ENCODE results near the gene GON4L.
"Not testable (repeated sequence)": the region's sequence is repeated elsewhere in the genome, so short reads cannot be mapped to it uniquely, and the experiment has no call there.

GON4L gene

DNA sequence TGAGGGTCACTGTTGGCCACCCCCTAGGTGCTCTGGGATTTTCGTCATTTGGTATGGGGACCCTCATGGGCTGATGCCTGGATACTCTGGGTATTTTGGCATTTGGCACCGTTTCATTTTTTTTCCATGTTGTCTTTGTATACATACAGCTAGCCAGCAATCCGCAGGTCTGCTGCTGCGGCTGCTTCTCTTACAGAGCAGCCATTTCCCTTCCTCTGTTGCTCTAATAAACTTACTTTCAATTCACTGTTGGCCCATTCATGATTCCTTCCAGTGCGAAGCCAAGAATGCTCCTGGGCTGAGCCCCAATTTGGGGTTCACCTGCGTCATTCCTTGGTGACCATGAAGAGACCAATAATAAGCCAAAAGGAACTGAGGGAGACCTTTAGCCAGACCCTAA lies 21.5 kb downstream of the GON4L start:
- Histone ChIP-seq H3K4me3 (no peak overlapping the region), H3K27ac (no peak overlapping the region)

DNA sequence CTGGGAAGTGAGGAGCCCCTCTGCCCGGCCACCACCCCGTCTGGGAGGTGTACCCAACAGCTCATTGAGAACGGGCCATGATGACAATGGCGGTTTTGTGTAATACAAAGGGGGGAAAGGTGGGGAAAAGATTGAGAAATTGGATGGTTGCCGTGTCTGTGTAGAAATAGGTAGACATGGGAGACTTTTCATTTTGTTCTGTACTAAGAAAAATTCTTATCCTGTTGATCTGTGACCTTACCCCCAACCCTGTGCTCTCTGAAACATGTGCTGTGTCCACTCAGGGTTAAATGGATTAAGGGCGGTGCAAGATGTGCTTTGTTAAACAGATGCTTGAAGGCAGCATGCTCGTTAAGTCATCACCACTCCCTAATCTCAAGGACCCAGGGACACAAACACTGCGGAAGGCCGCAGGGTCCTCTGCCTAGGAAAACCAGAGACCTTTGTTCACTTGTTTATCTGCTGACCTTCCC lies 22.1 kb downstream of the GON4L start:
- H3K27ac ChIP-seq, H3K4me3 ChIP-seq: not testable (repeated sequence)

DNA sequence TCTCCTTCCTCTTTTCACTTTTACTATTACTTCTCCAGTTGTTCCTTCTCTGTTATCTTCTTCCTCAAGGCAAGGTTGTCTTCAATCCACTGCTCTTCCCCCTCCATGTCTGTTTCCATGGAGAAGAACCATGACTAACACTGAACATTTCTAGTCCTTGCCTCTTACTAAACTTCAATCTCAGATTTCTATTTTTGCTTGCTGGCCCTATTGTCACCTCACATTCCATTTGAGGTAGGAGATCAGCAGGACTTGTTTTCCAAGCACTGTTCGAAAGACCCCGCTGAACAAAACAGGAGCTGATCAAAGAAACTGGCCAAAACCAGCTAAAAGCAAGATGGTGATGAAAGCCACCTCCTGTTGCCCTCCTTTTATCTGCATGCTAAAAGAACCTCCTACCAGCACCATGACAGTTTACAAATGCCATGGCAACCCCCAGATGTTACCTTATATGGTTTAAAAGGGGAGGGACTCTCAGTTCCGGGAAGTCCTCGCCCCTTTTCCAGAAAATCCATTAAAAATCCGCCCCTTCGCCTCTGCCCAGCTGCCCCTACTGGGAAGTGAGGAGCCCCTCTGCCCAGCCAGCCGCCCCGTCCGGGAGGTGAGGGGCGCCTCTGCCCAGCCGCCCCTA lies 22.6 kb downstream of the GON4L start:
- Histone ChIP-seq H3K4me3 (no peak overlapping the region), H3K27ac (no peak overlapping the region)

DNA sequence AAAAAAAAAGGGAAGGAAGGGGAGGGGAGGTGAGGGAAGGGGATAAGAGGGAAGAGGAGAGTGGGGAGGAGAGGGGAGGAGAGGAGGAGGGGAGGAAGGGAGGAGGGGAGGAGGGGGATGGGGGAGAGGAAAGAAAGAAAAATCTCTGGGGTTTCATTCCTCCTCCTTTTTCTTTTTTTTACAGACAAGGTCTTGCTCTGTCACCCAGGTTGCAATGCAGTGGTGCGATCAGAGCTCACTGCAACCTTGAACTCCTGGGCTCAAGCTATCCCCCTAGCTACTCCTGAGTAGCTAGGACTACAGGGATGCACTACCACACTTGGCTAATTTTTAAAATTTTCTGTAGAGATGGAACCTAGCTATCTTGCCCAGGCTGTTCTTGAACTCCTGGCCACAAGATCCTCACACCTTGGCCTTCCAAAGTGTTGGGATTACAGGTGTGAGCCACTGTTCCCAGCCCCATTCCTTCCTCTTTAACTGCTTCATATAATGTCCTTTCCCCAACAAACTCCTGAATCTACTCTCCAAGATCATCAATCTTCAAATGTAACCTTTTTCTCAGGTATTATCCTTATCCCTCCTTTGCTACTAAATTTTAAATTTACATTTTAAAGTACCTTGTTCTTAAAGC lies 23.2 kb downstream of the GON4L start:
- H3K4me3 ChIP-seq, result no peak overlapping the region
- no peak overlapping the region for H3K27ac ChIP-seq

DNA sequence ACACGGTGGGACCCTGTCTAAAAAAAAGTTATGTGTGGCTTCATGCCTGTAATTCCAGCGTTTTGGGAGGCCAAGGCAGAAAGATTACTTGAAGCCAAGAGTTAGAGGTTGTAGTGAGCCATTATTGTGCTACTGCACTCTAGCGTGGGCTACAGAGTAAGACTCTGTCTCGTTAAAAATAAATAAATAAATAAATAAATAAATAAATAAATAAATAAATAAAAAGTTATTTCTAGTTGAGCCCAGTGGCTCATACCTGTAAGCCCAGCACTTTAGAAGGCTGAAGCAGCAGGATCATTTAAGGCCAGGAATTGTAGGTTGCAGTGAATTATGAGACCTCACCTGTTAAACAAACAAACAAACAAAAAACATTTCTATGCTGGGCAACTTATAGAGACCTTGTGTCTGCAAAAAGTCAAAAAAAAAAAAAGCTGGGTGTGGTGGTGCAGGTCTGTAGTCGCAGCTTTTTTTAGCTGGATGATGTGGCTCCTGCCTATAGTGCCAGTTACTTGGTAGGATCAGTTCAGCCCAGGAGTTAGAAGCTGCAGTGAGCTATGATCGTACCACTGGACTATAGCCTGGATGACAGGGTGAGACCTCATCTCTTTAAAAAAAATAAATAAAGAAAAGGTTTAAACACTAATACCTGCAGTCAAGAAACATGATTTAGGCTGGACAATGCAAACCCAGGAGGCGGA lies 25.6 kb downstream of the GON4L start:
- no peak overlapping the region for H3K4me3 ChIP-seq
- no peak overlapping the region for H3K27ac ChIP-seq

DNA sequence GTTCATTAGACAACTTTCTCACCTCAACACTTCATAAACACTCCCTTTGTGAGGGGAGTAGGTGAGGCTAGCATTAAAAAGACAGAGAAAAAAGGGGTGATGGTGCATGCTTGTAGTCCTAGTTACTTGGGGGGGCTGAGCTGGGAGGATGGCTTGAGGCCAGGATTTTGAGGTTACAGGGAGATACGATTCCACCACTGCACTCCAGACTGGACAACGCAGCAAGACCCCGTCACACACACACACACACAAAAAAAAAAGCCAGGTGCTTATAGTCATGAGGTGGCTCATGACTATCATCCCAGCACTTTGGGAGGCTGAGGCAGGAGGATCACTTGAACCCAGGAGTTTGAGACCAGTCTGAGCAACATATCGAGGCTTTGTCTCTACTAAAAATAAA lies 29.6 kb downstream of the GON4L start:
- H3K4me3 ChIP-seq, result no peak overlapping the region
- no peak overlapping the region for H3K27ac ChIP-seq

DNA sequence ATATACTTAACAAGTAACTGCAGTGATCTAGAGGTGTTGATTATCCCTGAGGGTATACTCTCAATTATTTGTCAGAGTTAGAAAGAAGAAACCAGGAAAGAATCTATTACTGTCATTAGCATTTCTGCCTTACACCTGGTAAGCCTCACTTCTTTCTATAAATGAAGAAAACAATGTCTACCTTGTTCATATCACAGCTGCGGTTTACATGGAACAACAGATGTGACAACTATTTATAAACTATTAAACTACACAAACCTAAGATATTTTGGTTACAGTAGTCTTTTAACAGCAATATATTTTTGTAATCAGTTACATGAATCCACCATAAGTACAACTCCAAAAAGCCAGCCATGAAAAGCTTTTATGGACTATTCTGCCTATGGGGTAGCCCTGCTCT lies 40.7 kb downstream of the GON4L start:
- H3K27ac ChIP-seq, result no peak overlapping the region
- no peak overlapping the region for H3K4me3 ChIP-seq

DNA sequence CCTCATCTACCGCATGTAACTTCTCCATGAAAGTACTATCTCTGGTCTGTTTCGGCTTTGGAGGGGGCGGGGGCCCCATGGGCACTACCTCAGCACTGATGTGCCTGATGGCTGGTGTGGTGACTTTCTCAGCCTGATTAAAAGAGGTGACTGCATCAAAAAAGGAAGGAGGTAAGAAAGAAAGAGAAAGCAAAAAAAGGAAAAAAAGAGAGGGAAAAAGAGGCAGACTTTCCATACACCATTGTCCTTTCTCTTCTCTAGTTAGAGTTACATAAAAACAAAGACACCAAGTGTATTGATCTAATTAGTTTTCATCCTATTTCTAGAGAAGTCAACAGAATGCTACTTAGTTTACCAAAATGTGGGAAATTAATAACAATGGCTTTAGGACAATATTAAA lies 43.3 kb downstream of the GON4L start:
- Histone ChIP-seq H3K27ac (no peak overlapping the region), H3K4me3 (no peak overlapping the region)

DNA sequence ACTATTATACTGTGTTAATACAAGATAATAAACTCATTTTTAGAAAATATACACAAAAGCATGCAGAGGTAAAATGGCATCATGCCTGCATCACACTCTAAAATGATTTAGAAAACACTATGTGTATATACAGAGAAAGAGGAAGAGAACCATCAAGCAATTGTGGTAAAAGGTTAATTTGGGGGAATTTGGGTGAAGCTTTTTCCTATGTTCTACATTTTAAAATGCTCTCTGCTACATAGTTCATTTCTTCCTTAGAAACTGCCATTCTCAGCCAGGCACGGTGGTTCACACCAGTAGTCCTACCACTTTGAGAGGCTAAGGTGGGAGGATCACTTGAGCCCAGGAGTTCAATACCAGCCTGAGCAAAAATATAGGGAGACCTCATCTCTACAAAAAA lies 44.1 kb downstream of the GON4L start:
- Histone ChIP-seq H3K27ac (no peak overlapping the region), H3K4me3 (no peak overlapping the region)

DNA sequence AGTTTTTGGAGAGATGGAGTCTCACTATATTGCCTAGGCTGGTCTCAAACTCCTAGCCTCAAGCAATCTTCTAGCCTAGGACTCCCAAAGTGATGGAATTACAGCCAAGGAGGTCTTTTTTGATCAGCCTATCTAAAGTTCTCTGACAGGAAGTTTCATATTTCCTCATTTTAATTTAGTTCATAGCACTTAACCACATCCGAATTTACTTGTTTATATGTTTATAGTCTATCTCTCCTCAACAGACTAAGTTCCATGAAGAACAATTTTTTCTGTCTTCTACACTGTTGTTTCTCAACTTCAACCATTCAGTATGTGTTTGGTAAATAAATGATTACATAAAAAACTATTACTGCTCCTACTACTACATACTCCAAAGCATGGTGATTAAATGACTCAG lies 47.9 kb downstream of the GON4L start:
- no peak overlapping the region for H3K4me3 ChIP-seq
- H3K27ac ChIP-seq, result no peak overlapping the region

DNA sequence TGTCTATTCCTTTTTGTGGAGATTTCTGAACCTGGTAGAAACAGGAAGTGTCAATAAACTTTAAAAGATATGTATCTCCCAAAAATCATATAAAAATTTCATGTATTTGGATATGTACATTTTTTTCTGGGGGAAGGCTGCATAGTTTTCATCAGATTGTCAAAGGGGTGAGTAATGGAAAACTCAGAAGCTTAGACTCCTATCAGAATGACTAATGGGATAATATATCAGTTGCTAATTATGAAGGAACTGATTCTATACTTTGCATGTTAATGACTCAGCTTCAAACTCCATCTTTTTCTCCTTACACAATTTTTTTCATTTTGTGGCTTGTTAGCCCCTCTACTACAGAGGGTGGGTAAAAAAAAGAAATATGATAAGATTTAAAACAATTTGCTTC lies 55.9 kb downstream of the GON4L start:
- H3K4me3 ChIP-seq, result no peak overlapping the region

DNA sequence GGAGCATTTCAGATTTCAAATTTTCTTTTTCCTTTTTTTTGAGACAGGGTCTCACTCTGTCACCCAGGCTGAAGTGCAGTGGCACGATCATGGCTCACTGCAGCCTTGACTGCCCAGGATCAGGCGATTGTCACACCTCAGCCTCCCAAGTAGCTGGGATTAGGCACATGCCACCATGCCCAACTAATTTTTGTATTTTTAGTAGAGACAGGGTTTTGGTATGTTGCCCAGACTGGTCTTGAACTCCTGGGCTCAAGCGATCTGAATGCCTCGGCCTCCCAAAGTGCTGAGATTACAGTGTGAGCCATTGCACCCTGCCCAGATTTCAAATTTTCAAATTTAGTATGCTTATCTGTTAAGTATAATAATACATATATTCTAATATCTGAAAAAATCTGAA lies 61.4 kb downstream of the GON4L start:
- not testable (repeated sequence) for H3K4me3 ChIP-seq, H3K27ac ChIP-seq

More for the DNA sequence above, 55.9 kb downstream of the GON4L start:
- H3K27ac ChIP-seq, result no peak overlapping the region

DNA sequence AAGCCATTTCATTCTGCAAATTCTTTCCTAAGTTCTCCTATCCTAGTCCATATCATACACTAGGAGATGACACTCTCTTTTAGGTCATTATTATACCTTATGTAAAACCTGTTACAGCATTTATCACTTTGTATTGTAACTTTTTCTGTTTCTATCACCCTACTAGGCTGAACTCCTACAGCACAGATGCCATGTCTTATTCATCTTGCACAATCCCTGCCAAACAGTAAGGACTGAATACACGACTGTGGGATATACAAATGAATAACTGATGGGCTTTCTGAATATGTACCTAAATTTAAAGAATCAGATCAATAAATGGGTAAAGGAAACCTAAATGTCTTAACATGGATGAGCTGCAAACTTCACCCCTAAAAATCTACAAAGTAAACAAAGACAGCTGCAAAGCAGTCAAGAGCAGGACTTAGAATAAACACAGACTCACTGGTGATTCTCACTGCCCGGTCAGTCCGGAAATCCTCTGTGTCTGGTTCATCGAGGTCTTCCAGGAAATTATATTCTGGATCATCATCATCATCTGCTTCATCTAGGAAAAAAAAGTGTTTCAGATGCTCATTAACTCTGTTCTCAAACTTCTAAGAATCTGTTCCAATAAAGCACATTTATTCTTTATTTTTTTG lies 62.3 kb downstream of the GON4L start:
- Histone ChIP-seq H3K27ac (no peak overlapping the region), H3K4me3 (no peak overlapping the region)

DNA sequence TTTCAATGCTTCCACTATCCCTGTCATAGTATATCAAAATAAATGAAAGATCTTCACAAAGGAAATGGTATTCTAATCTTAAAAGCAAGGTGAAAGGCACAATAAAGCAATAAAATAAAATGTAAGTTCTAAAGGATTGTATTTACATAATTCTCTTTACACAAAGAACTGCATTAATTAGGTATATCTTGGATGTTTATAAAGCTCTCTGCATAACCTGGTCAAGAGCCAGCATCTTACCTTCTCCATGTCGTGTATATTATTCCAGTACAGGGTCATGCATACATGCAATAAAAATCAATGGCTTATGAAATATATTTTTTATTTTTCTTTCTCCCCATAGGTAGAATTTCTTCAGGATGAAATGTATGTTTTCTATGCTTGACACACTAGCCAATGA lies 63.8 kb downstream of the GON4L start:
- Histone ChIP-seq H3K4me3 (no peak overlapping the region), H3K27ac (no peak overlapping the region)

DNA sequence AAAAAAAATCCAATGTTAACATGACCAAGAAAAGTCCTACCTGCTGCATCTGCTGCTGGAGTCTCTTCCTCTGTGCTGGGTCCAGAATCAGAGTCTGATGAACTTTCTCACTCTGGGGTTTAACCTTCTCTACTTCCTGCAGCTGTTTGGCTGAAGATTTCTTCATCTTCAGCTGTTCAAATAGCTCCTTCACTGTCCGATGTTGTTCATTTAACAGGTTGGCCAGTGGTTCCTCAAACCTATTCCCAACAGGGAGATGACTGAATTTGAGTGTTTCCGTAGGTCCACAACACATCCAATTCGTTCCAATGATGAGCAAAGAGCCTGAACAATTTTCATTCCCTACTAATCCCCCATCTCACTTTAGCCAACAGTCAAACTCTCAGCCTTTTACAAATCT lies 79.4 kb downstream of the GON4L start:
- no peak overlapping the region for H3K4me3 ChIP-seq
- no peak overlapping the region for H3K27ac ChIP-seq

DNA sequence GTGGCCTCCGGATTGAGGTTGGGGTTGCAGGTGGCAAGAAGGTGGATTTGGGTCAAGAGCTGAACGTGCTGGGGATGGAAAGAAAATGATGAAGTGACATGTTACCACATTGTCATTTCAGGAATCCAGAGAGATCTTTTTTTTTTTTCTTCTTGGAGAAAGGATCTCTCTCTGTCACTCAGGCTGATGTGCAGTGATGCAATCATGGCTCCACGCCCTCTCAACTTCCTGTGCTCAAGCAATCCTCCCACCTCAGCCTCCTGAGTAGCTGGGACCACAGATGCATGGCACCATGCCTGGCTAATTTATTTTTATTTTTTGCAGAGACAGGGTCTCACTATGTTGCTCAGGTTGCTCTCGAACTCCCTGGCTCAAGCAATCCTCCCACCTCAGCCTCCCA lies 80.6 kb downstream of the GON4L start:
- Histone ChIP-seq H3K4me3 (no peak overlapping the region), H3K27ac (no peak overlapping the region)

DNA sequence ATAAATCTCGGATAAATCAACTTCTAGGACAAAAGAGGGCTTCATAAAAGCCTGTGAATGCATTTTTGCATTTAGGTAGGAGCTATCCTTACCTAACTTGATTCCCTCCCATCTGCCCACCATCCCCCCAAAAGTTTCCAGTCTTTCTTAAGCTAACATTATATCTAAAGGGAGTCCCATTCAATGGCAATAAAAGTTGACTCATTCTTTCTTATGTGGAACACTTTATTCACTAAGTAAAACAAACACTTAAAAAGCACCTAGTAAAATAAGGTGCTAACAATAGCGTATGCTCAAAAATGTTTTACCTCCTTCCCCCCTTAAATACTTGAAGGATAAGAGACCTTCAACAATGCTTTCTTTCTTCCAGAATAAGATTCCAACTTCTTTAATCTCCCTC lies 83.8 kb downstream of the GON4L start:
- no peak overlapping the region for H3K4me3 ChIP-seq

DNA sequence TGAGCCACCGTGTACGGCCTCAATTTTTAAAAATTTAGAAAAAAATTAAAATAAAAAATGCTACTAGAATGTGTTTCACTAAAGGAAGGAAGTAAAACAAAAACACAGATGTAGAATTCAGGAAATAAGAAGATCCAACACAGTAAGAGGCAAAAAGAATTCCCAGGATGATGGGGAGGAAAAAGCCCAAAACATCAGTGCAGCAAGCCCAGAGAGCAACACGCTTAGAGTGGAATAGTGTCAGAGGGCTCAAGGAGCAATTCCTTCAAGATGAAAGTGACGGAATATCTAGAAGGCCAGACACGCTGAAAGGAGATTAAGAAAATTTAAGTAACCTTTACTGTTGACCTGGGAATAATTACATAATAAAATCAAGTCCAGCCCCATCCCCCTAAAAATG lies 87.8 kb downstream of the GON4L start:
- no peak overlapping the region for H3K27ac ChIP-seq
- H3K4me3 ChIP-seq, result no peak overlapping the region

More for the DNA sequence above, 83.8 kb downstream of the GON4L start:
- H3K27ac ChIP-seq, result no peak overlapping the region

DNA sequence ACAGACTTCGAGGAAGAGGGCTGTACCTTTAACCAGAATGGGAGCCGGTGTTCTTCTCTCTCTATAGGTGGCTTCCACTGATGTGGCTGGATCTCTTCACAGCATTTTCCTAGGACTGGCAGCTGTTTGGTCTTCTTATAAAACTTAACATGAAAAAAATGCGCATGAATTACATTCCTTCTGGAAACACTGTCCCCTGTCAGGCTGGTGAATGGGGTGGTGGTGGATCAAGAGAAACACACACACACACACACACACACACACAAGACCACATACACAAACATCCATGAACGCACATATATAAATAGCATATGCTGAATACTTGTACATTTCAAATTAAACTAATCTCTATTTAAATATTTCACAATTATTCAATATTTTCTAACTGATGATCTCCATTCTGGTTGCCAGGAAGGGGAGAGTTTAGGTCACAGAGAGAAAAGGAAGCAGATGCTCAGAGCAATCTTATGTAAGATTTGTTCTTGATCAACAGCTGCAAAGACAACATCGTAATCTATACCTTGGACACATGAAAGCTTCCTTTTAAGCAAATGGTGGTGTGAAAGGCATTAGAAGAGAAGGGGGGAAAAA lies 89.5 kb downstream of the GON4L start:
- H3K27ac ChIP-seq, result not testable (repeated sequence)

DNA sequence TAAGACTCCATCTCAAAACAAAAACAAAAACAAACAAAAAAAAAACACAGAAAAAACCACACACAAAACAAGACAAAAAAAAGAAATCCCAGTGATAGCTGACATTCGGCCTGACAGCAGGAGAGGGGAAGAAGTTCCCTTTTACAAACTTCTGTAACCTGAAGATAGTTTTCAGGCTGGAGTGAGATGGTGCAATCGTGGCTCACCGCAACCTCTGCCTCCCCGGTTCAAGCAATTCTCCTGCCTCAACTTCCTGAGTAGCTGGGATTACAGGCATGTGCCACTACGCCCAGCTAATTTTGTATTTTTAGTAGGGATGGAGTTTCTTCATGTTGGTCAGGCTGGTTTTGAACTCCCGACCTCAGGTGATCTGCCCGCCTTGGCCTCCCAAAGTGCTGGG lies 93.0 kb downstream of the GON4L start:
- peak overlapping the region in 1 of 21 experiments; percentile 14 for H3K27ac ChIP-seq
- not testable (repeated sequence) for H3K4me3 ChIP-seq

More for the DNA sequence above, 89.5 kb downstream of the GON4L start:
- not testable (repeated sequence) for H3K4me3 ChIP-seq
